ENCODE data around the gene MEF2C.

Gene MEF2C

GRCh38 chr5:88826646-88827585 lies 56.1 kb downstream of the MEF2C start:
- DNase-seq (ENCODE audit: low read depth): no peak

- no peak for DNase-seq (ENCODE audit: low read depth)
These were observed 57.2 kb downstream of the MEF2C start for GRCh38 chr5:88825584-88826315.

GRCh38 chr5:88824892-88825583 lies 57.9 kb downstream of the MEF2C start:
- no peak for DNase-seq (ENCODE audit: low read depth)

- DNase-seq (ENCODE audit: low read depth): no peak
These were observed 58.8 kb downstream of the MEF2C start for GRCh38 chr5:88824141-88824540.

DNA sequence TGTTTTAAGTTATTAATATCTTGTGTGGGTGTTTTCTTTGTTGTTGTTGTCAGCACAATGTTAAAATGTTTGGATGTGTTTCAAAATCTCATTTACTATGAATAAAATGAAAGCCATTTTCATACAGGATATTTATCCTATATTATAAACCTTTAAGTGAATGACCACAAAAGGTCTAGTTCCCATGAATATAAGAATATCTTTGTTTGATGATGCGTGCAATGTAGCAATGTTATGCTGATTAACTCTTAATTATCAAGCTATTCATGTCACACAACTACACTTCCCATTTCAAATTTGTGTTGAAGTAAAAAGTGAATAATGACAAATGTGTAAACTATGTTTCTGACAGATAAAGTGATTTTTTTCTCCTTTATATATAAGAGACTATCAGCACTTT lies 59.8 kb downstream of the MEF2C start:
- no peak for DNase-seq (ENCODE audit: low read depth)

DNA sequence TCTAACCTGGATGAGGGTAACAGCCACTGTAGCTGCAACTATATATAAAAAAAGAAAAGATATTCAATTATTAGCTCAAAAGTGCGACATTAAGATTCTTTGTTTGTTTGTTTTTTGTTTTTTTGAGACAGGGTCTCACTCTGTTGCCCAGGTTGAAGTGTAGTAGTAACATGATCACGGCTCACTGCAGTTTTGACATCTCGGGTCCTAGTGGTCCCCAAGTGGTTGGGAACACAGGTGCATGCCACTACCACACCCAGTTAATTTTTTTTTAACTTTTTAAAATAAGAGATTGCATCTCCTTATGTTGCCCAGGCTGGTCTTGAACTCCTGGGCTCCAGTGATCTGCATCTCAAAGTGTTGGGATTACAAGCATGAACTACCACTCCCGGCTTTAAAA lies 61.8 kb downstream of the MEF2C start:
- no peak for DNase-seq (ENCODE audit: low read depth)

GRCh38 chr5:88820581-88820980 lies 62.4 kb downstream of the MEF2C start:
- DNase-seq (ENCODE audit: low read depth): no peak

DNA sequence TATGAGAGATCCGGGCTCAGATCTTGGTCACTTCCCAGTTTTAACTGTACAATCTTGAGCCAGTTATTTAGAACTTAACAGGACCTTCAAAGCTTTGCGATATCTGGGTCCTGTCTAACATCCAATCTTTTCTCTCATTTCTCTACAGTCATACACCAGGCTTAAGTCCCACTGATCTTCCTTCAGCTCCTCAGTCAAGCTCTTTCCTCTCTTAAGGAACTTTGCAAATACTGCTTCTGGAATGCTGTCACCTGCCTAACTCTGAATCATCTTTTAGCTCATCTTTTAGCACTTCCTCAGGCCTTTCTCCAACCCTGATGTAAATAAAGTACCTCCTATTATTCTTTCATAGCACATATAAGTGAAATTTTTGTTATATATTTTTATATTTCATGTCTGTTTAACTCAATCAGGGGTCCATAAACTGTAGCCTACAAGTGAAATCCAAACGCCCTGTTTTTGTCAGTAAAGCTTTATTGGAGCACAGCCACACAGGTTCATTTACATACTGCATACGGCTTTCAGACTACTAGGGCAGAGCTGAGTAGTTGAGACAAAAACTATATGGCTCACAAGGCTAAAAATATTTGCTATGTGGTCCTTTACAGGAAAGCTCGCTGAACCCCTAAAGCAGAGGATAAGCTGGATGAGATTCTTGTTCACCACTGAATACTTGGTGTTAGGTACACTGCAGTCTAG lies 63.5 kb downstream of the MEF2C start:
- DNase-seq (ENCODE audit: low read depth): no peak

GRCh38 chr5:88818296-88818695 lies 64.7 kb downstream of the MEF2C start:
- no peak for DNase-seq (ENCODE audit: low read depth)

GRCh38 chr5:88816195-88816594 lies 66.8 kb downstream of the MEF2C start:
- no peak for DNase-seq (ENCODE audit: low read depth)

GRCh38 chr5:88815050-88815789 lies 67.8 kb downstream of the MEF2C start:
- DNase-seq (ENCODE audit: low read depth): no peak

- no peak for DNase-seq (ENCODE audit: low read depth)
These were observed 69.0 kb downstream of the MEF2C start for GRCh38 chr5:88813805-88814575.

GRCh38 chr5:88813244-88813643 lies 69.7 kb downstream of the MEF2C start:
- no peak for DNase-seq (ENCODE audit: low read depth)

- no peak for DNase-seq (ENCODE audit: low read depth)
These were observed 74.8 kb downstream of the MEF2C start for GRCh38 chr5:88808153-88808552.

DNA sequence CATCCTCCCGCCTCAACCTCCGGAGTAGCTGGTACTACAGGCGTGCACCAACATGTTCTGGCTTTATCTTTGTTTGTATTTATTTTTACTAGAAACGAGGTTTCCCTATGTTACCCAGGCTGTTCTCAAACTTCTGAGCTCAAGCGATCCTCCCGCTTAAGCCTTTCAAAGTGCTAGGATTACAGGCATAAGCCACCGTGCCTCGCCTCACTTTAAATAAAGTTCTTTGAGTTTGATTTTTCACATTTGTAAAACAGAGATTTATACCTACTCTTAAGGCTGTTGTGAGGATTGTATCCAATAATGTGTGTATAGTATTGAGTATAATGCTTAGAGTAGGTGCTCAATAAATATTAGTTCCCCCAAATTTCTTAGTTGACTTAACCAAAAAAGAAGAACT lies 75.7 kb downstream of the MEF2C start:
- no peak for DNase-seq (ENCODE audit: low read depth)

DNA sequence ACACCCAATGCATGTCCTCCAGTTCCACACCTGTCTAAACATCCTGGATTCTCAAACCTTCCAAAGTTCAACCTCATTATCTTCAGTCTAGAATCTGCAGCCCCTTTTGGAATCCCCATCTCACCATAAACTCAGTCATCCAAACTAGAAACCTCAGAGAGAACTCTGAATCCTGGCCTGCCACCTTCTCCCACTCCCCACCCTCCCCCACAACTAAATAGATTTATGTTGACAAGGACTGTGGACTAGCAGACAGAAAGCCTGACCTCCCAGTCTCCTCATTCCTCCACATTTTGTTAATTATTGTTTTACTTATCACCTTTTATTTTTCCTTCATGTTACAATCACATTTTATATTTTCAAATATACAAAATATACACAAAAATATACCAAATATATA lies 76.6 kb downstream of the MEF2C start:
- no peak for DNase-seq (ENCODE audit: low read depth)

DNA sequence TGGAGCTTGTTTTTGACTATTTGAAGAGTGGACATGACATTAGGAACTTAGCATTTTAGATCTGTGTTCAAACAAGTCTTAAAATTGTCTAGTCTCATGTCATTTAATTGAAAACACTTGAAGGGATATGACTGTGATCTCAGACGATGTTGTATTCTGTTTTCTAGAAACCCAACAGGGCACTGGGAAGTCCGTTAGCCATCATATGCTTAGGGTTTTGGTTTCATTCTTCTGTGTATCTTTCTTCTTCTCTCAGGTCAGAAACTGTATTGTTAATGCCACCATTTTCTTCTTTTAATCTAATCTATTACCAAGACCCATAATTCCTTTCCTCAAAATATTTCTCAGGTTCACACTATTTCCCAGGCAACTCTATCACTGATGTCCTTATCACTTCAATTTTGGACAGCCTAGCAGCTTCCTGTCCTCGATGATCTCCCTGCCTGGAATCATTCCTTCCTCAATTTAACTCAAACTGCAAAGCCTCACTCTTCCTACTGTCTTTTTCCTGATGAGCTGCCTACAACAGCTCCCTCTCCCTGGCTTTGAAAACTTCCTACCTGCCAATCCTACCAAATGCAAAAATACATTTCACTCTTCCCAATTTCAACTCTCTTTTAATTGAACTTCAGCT lies 77.7 kb downstream of the MEF2C start:
- no peak for DNase-seq (ENCODE audit: low read depth)

DNA sequence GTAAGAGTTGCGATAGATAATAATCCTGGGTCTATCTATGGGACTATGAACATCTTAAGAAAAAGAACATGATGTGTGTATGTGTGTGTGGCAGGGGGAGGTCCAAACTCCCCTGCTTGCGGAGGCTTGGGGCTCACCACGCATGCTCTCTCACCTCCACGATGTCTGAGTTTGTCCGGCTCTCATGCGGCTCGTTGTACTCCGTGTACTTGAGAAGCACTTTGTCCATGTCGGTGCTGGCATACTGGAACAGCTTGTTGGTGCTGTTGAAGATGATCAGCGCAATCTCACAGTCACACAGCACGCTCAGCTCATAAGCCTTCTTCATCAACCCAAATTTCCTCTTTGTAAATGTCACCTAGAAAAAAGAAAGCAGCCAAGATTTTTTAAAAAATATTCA lies 78.5 kb downstream of the MEF2C start:
- DNase-seq (ENCODE audit: low read depth): no peak

DNA sequence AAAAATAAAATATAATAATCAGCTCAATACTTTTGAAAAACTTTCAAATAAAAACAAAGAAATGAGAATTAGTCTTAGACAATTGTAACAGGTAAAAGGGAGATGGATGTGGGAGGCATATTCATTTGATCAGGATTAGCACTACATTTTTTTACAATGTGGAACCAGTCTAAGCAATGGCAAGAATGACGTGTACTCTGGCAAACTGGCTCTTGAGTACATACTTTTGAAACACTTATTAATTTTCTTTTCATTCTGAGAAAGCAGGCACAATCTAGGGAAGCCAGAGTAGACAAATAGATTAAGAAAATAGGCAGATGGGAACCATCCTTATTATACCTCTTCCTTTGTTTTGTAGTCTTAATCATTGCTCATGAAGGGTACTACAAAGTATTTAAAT lies 79.7 kb downstream of the MEF2C start:
- no peak for DNase-seq (ENCODE audit: low read depth)

DNA sequence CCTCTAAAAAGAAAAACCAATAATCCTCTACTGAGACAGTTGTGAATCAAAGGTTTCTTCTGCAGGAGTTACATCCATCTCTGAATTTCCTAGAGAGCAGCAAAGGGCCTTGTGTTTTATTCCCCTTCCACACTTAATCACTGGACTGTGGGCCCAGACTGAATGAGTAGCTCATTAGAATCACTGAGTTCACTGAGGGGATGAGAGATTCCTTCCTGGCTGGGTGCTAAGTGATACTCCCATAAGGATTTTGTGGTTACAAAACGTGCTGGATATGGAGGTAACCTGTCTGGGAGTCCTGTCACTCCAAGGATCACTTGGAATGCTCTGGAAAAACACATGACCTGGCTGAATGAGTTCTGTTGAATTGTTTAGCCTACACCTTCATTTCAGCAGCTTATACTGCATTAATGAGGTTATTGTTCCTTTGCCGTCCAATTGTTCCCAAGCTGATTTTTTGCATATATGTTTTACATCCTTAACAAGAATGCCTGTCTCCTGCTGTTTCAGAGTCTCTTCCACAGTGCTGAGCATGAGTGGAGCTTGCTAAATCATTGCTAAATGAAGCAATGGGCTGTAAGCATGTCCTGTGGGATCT lies 82.9 kb downstream of the MEF2C start:
- DNase-seq (ENCODE audit: low read depth): no peak
